AG09309 (cell line): Measurements from ENCODE around the gene LEMD1.

Experiments
- DNase-seq: peaks from one replicate; pipeline ENCODE4 v3.0.0-alpha.2; 2010; ENCODE audit warnings: low read depth
- H3K4me3 ChIP-seq: 2 replicates; pipeline ENCODE4 v1.5.1; 2011; ENCODE audit warnings: mild to moderate bottlenecking, low read depth, low read length, moderate library complexity; ENCODE audit not compliant: control insufficient read depth
- CTCF ChIP-seq: IDR thresholded peaks from 2 replicates; pipeline ENCODE4 v1.5.1; 2011; ENCODE audit warnings: mild to moderate bottlenecking, low read depth, low read length, inconsistent platforms; ENCODE audit not compliant: insufficient read depth, control insufficient read depth; ENCODE audit errors: missing control alignments

The LEMD1 gene

GRCh38 chr1:205456383-205456867 is 34.6 kb upstream of the LEMD1 start:
- no peak for DNase-seq
- no peak for TF ChIP-seq CTCF
- H3K4me3 ChIP-seq, result no peak overlapping the region

- no peak for DNase-seq
- H3K4me3 ChIP-seq, result no peak within 1 kb of the TSS
- no peak for TF ChIP-seq CTCF
Observed at GRCh38 chr1:205455581-205456382, 33.9 kb upstream of the LEMD1 start, which contains the start of gene BLACAT1. Gene BLACAT1 (minus strand): TSS chr1:205456045.

- TF ChIP-seq CTCF, result no peak
- no peak for DNase-seq
- H3K4me3 ChIP-seq, result no peak overlapping the region
Observed at GRCh38 chr1:205454903-205455335, 33.1 kb upstream of the LEMD1 start.

- H3K4me3 ChIP-seq, result no peak overlapping the region
- DNase-seq, result no peak
- TF ChIP-seq CTCF, result no peak
Observed at GRCh38 chr1:205453466-205453865, 31.6 kb upstream of the LEMD1 start.

GRCh38 chr1:205452933-205453332 is 31.1 kb upstream of the LEMD1 start:
- H3K4me3 ChIP-seq, result no peak overlapping the region
- DNase-seq, result no peak
- TF ChIP-seq CTCF, result no peak

- TF ChIP-seq CTCF, result no peak
- no peak overlapping the region for H3K4me3 ChIP-seq
- no peak for DNase-seq
Observed at GRCh38 chr1:205452364-205452763, 30.5 kb upstream of the LEMD1 start.
